Chondrocyte (in vitro differentiated cells): ENCODE measurements around the gene AGR2. TPM values are rescaled to one million over a fixed set of nuclear protein-coding genes. Genes with fewer than 3 reads are reported as not detected.

Source experiments
- DNase-seq: peaks from one replicate; pipeline ENCODE4 v3.0.0; 2021; ENCODE audit warnings: mixed read lengths, low spot score
- H3K27ac Mint-ChIP-seq: one replicate; pipeline ENCODE4 v1.8.0; 2021; ENCODE audit warnings: mild to moderate bottlenecking, moderate library complexity, mixed read lengths; ENCODE audit not compliant: unreplicated experiment
- H3K27me3 Mint-ChIP-seq: 2 replicates; pipeline ENCODE4 v1.8.0; 2021; ENCODE audit warnings: low read depth, mixed read lengths
- H3K36me3 Mint-ChIP-seq: 2 replicates; pipeline ENCODE4 v1.8.0; 2021; ENCODE audit warnings: low read depth, mixed read lengths
- H3K4me1 Mint-ChIP-seq: 2 replicates; pipeline ENCODE4 v1.8.0; 2021; ENCODE audit warnings: low read depth, mild to moderate bottlenecking, mixed read lengths
- H3K4me3 Mint-ChIP-seq: one replicate; pipeline ENCODE4 v1.8.0; 2021; ENCODE audit warnings: mild to moderate bottlenecking, moderate library complexity, mixed read lengths; ENCODE audit not compliant: unreplicated experiment
- H3K9me3 Mint-ChIP-seq: 2 replicates; pipeline ENCODE4 v1.8.0; 2021; ENCODE audit warnings: low read depth, mixed read lengths
- total RNA-seq: library from RNA; stranded (reverse); gene quantifications from 3 replicates; pipeline ENCODE4 v1.2.1, GENCODE V29; 2021
- TF ChIP-seq, protein P1 (sequence below): fragments of 200-600 bp; sonication (generic); IDR thresholded peaks from 2 replicates; pipeline ENCODE4 v1.5.0; 2021; ENCODE audit warnings: antibody characterized with exemption, mild to moderate bottlenecking, moderate library complexity

AGR2 gene
- total RNA-seq, 1 donor from 2014 or later: not detected

GRCh38 chr7:16801111-16801542, 3.7 kb downstream of the AGR2 start:
- no peaks in the 10 kb centered on the region for H3K36me3 Mint-ChIP-seq
- H3K27me3 Mint-ChIP-seq: no peaks in the 10 kb centered on the region
- H3K4me3 Mint-ChIP-seq: no peak overlapping the region
- TF ChIP-seq, protein P1, sequence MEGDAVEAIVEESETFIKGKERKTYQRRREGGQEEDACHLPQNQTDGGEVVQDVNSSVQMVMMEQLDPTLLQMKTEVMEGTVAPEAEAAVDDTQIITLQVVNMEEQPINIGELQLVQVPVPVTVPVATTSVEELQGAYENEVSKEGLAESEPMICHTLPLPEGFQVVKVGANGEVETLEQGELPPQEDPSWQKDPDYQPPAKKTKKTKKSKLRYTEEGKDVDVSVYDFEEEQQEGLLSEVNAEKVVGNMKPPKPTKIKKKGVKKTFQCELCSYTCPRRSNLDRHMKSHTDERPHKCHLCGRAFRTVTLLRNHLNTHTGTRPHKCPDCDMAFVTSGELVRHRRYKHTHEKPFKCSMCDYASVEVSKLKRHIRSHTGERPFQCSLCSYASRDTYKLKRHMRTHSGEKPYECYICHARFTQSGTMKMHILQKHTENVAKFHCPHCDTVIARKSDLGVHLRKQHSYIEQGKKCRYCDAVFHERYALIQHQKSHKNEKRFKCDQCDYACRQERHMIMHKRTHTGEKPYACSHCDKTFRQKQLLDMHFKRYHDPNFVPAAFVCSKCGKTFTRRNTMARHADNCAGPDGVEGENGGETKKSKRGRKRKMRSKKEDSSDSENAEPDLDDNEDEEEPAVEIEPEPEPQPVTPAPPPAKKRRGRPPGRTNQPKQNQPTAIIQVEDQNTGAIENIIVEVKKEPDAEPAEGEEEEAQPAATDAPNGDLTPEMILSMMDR: peak; percentile 86
- H3K27ac Mint-ChIP-seq: no peak overlapping the region
- no peak for DNase-seq
- no peaks in the 10 kb centered on the region for H3K9me3 Mint-ChIP-seq
- peaks cover 2% of the 10 kb centered on the region for H3K4me1 Mint-ChIP-seq

- no peaks in the 10 kb centered on the region for H3K36me3 Mint-ChIP-seq
- no peaks in the 10 kb centered on the region for H3K27me3 Mint-ChIP-seq
- TF ChIP-seq, protein P1: no peak
- H3K4me1 Mint-ChIP-seq: peaks cover 7% of the 10 kb centered on the region
- no peaks in the 10 kb centered on the region for H3K9me3 Mint-ChIP-seq
- H3K4me3 Mint-ChIP-seq: no peak overlapping the region
- no peak for DNase-seq
- no peak overlapping the region for H3K27ac Mint-ChIP-seq
These were observed 9.2 kb downstream of the AGR2 start for GRCh38 chr7:16795624-16796023.

DNA sequence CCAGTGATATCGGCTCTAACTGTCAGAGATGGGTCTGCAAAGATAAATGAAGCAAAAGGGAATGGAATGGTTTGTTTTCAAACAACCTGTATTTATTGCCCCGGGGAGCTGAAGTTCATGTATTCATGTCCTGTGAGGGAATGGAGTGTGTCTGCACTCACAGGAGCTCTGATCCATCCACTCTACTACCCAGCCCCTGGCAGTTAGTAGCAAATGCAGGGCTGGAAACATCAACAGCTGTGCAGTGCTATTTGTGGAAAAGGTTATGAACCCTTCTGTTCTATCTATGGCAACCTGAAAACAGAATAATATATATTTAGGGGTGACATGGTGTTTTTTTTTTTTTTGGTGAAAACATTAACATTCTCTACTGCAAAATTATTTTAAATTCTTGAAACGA, 9.8 kb downstream of the AGR2 start:
- H3K36me3 Mint-ChIP-seq: no peaks in the 10 kb centered on the region
- H3K4me1 Mint-ChIP-seq: peaks cover 7% of the 10 kb centered on the region
- no peak overlapping the region for H3K4me3 Mint-ChIP-seq
- no peaks in the 10 kb centered on the region for H3K9me3 Mint-ChIP-seq
- no peak for DNase-seq
- H3K27ac Mint-ChIP-seq: no peak overlapping the region
- TF ChIP-seq, protein P1: no peak
- H3K27me3 Mint-ChIP-seq: no peaks in the 10 kb centered on the region

DNA sequence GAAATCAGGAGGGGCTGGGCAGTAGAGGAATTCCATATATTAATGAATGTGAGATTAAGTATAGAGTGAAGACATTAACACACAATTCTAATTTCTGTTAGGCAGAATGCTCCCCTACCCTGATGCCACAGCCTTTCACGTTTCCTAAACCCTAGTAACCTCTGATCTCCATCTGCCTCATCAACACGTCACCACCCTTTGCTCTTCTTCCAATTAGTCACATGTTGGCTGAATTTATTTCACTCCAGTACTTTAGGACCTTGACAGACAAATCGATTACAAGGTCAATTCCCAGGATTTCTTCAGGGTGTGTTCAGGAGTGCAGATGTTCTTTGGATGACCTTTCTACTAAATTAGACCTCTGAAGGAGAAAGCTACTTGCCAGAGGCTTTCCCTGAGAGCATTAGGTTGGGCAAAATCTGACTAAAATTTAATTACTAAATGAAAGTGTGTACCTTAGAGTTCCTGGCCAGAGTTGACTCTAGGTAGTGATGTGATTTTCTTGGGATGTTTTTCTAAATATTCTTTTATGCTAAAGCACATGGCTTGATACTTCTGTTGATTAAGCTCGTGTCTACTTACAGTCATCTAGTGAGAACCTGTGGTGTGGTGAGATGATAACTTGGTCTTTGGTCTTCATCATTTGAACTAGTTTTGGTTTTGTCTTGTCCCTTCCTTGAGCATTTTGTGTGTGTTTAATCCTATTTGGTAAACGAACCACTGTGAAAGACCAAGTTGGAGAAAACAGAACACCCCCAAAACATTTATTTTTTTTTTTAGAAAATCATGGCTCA, 12.7 kb downstream of the AGR2 start:
- H3K4me1 Mint-ChIP-seq: peaks cover 7% of the 10 kb centered on the region
- TF ChIP-seq, protein P1: no peak
- peaks cover 2% of the 10 kb centered on the region for H3K36me3 Mint-ChIP-seq
- H3K9me3 Mint-ChIP-seq: no peaks in the 10 kb centered on the region
- H3K27me3 Mint-ChIP-seq: no peaks in the 10 kb centered on the region
- DNase-seq: no peak
- H3K27ac Mint-ChIP-seq: no peak overlapping the region
- no peak overlapping the region for H3K4me3 Mint-ChIP-seq

DNA sequence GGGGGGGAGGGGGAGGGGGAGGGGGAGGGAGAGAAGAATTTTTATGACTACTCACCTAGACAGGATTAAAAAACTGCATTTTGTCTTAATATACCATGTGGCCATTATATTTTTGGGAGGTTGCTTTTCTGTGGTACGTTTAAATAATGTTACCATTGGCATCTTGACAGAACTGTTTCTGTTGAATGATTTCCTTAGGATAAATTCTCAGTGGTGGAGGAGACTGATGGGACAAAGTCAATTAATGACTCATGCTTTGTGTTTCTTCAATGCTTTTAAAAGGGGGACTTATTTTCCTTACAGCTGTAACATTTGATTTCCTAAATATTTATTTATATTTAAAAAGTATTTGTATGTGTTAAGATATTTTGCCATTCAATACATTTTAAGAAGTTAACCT, 13.7 kb downstream of the AGR2 start:
- H3K27me3 Mint-ChIP-seq: no peaks in the 10 kb centered on the region
- DNase-seq: no peak
- no peak overlapping the region for H3K4me3 Mint-ChIP-seq
- TF ChIP-seq, protein P1: no peak
- H3K27ac Mint-ChIP-seq: no peak overlapping the region
- H3K4me1 Mint-ChIP-seq: peaks cover 7% of the 10 kb centered on the region
- no peaks in the 10 kb centered on the region for H3K9me3 Mint-ChIP-seq
- H3K36me3 Mint-ChIP-seq: peaks cover 2% of the 10 kb centered on the region
